Liver (tissue), 9 donors: Measurements from ENCODE around the gene ACADS. TPM values are rescaled to one million over a fixed set of nuclear protein-coding genes. Genes with fewer than 3 reads are reported as not detected.

Experiments used
- DNase-seq: peaks from one replicate; pipeline ENCODE4 v3.0.0-alpha.2; 2017; ENCODE audit warnings: low spot score
- H3K27ac ChIP-seq, 2 donors: one replicate each; pipeline ENCODE4 v1.7.0; 2013; ENCODE audit warnings: inconsistent platforms in 2 of 2, low read length in 2 of 2, control low read depth in 1 of 2, low read depth in 1 of 2, mild to moderate bottlenecking in 1 of 2
- H3K27me3 ChIP-seq, 4 donors: one replicate each; pipeline versions ENCODE4 v1.6.1 to v1.7.0; 2013; ENCODE audit warnings: low read length in 3 of 4, inconsistent platforms in 1 of 4, mild to moderate bottlenecking in 1 of 4, moderate library complexity in 1 of 4; ENCODE audit not compliant: control insufficient read depth in 4 of 4, insufficient read depth in 4 of 4
- H3K36me3 ChIP-seq, 4 donors: one replicate each; pipeline versions ENCODE4 v1.6.1 to v1.7.0; 2013; ENCODE audit warnings: low read length in 3 of 4, mild to moderate bottlenecking in 3 of 4, low read depth in 1 of 4, moderate library complexity in 1 of 4; ENCODE audit not compliant: control insufficient read depth in 4 of 4, insufficient read depth in 3 of 4
- H3K4me1 ChIP-seq, 4 donors: one replicate each; pipeline versions ENCODE4 v1.6.1 to v1.7.0; 2013; ENCODE audit warnings: low read length in 3 of 4, mild to moderate bottlenecking in 3 of 4, moderate library complexity in 1 of 4; ENCODE audit not compliant: control insufficient read depth in 4 of 4, insufficient read depth in 4 of 4
- H3K4me3 ChIP-seq, 3 donors: one replicate each; pipeline versions ENCODE4 v1.6.1 to v1.7.0; 2013; ENCODE audit warnings: low read length in 3 of 3, control low read depth in 1 of 3, low read depth in 1 of 3, mild to moderate bottlenecking in 1 of 3
- H3K9ac ChIP-seq, 2 donors: one replicate each; pipeline ENCODE4 v1.7.0; 2013; ENCODE audit warnings: low read length in 2 of 2, mild to moderate bottlenecking in 2 of 2, moderate library complexity in 2 of 2, control low read depth in 1 of 2, low read depth in 1 of 2
- H3K9me3 ChIP-seq, 4 donors: one replicate each; pipeline versions ENCODE4 v1.6.1 to v1.7.0; 2013; ENCODE audit warnings: low read length in 3 of 4; ENCODE audit not compliant: control insufficient read depth in 4 of 4
- ATF3 ChIP-seq: IDR thresholded peaks from 2 replicates; pipeline ENCODE4 v1.6.1; 2016; ENCODE audit warnings: antibody characterized with exemption
- CTCF ChIP-seq: fragments of 150-350 bp; IDR thresholded peaks from 2 replicates; pipeline ENCODE4 v1.5.1; 2017; ENCODE audit warnings: improper control_type of control experiment, low read depth, low read length; ENCODE audit not compliant: missing input control
- EGR1 ChIP-seq, 2 donors: IDR thresholded peaks; 2 replicates each; pipeline ENCODE4 v1.6.1; 2016 to 2018; ENCODE audit warnings: antibody characterized with exemption in 2 of 2, low read depth in 2 of 2
- FOXA1 ChIP-seq: IDR thresholded peaks from 2 replicates; pipeline ENCODE4 v1.6.1; 2016; ENCODE audit warnings: antibody characterized with exemption
- FOXA2 ChIP-seq: IDR thresholded peaks from 2 replicates; pipeline ENCODE4 v1.6.1; 2016; ENCODE audit warnings: antibody characterized with exemption
- GABPA ChIP-seq, 2 donors: IDR thresholded peaks in 1 of 2; conservative IDR thresholded peaks in 1 of 2; 2 replicates each; pipeline ENCODE4 v1.6.1; 2016; ENCODE audit warnings: antibody characterized with exemption in 2 of 2, mild to moderate bottlenecking in 1 of 2, moderate library complexity in 1 of 2
- HNF4A ChIP-seq, 2 donors: conservative IDR thresholded peaks; 2 replicates each; pipeline ENCODE4 v1.6.1; 2016; ENCODE audit warnings: antibody characterized with exemption in 2 of 2, mild to moderate bottlenecking in 2 of 2
- HNF4G ChIP-seq: IDR thresholded peaks from 2 replicates; pipeline ENCODE4 v1.6.1; 2016; ENCODE audit warnings: antibody characterized with exemption
- MAX ChIP-seq: IDR thresholded peaks from 2 replicates; pipeline ENCODE4 v1.6.1; 2016; ENCODE audit warnings: antibody characterized with exemption
- NR2F2 ChIP-seq: IDR thresholded peaks from 2 replicates; pipeline ENCODE4 v1.6.1; 2016; ENCODE audit warnings: antibody characterized with exemption
- RAD21 ChIP-seq, 2 donors: IDR thresholded peaks; 2 replicates each; pipeline ENCODE4 v1.6.1; 2016; ENCODE audit warnings: antibody characterized with exemption in 2 of 2, mild to moderate bottlenecking in 2 of 2
- REST ChIP-seq: IDR thresholded peaks from 2 replicates; pipeline ENCODE4 v1.6.1; 2016; ENCODE audit warnings: antibody characterized with exemption, mild to moderate bottlenecking
- RXRA ChIP-seq, 2 donors: IDR thresholded peaks; 2 replicates each; pipeline ENCODE4 v1.6.1; 2017 to 2018; ENCODE audit warnings: antibody characterized with exemption in 2 of 2, mild to moderate bottlenecking in 1 of 2
- SP1 ChIP-seq: IDR thresholded peaks from 2 replicates; pipeline ENCODE4 v1.6.1; 2018; ENCODE audit warnings: antibody characterized with exemption, mild to moderate bottlenecking
- TAF1 ChIP-seq: conservative IDR thresholded peaks from 2 replicates; pipeline ENCODE4 v1.6.1; 2016; ENCODE audit warnings: antibody characterized with exemption, mild to moderate bottlenecking
- YY1 ChIP-seq: IDR thresholded peaks from 2 replicates; pipeline ENCODE4 v1.6.1; 2016; ENCODE audit warnings: antibody characterized with exemption, mild to moderate bottlenecking
- ZBTB33 ChIP-seq: IDR thresholded peaks from 2 replicates; pipeline ENCODE4 v1.6.1; 2016; ENCODE audit warnings: antibody characterized with exemption
- WGBS: extraction: QIAGEN DNeasy Blood & Tissue Kit; methylation state at CpG from one replicate; pipeline ENCODE4 v1.1.7; 2013; 5-methylcytosine and 5-hydroxymethylcytosine counted together
- polyA plus RNA-seq, 2 donors: library from polyadenylated mRNA; stranded (reverse) in 1 of 2; unstranded in 1 of 2; fragments of 200-250 nt in 1 of 2; fragments of >200 nt in 1 of 2; fragmentation: Nextera tagmentation in 1 of 2; extraction: Ambion mirVana in 1 of 2; gene quantifications; one replicate each; pipeline versions ENCODE4 v1.2.1 to v1.2.3, GENCODE V29; 2013 to 2015
- total RNA-seq, 2 donors: library from RNA; depleted of rRNA; stranded (reverse); fragments of >200 nt; gene quantifications; one replicate each; pipeline ENCODE4 v1.2.3, GENCODE V29; 2014
- donor health status: healthy.
- donor health status: healthy.
- donor health status: healthy.
- donor health status: healthy.
- donor health status: healthy.

The ACADS gene
- total and polyA plus RNA-seq, 4 donors: 54.2 to 162 (median 127) TPM

GRCh38 chr12:120685522-120685921 is 40.1 kb upstream of the ACADS start:
- H3K27ac ChIP-seq: no peak overlapping the region
- no peak for DNase-seq
- TF ChIP-seq YY1 (no peak), CTCF (no peak), ATF3 (no peak), FOXA2 (no peak), FOXA1 (no peak), REST (no peak), HNF4G (no peak), EGR1 (IDR thresholded peaks at IDR 0.05; ENCODE audit: low read depth in 2 of 2) (no peak), TAF1 (no peak), RXRA (IDR thresholded peaks at IDR 0.05) (no peak), SP1 (no peak)
- H3K9me3 ChIP-seq: no peaks in the 10 kb centered on the region
- no peaks in the 10 kb centered on the region for H3K27me3 ChIP-seq
- H3K9ac ChIP-seq: no peak overlapping the region
- no peak overlapping the region for H3K4me3 ChIP-seq
- 77% methylated on average over 3 of the region's 3 CpGs for WGBS
- peaks cover 8 to 32% (median 27%) of the 10 kb centered on the region in 4 donors for H3K4me1 ChIP-seq
- H3K36me3 ChIP-seq: no peaks in the 10 kb centered on the region

GRCh38 chr12:120686151-120686689 is 39.4 kb upstream of the ACADS start:
- peak overlapping the region in 1 of 2 donors; percentile 67 for H3K9ac ChIP-seq
- H3K9me3 ChIP-seq: no peaks in the 10 kb centered on the region
- under 1% methylated on average over 46 of the region's 46 CpGs for WGBS
- H3K4me1 ChIP-seq: peaks cover 8 to 39% (median 34%) of the 10 kb centered on the region in 4 donors
- no peaks in the 10 kb centered on the region for H3K36me3 ChIP-seq
- peak; percentile 96 for DNase-seq
- H3K27ac ChIP-seq: peak overlapping the region; percentile 75 to 89
- no peaks in the 10 kb centered on the region for H3K27me3 ChIP-seq
- H3K4me3 ChIP-seq: peak overlapping the region; percentile 72 to 93 (median 75)
- no peak for TF ChIP-seq RXRA (IDR thresholded peaks at IDR 0.05)
- TF ChIP-seq RAD21 (IDR thresholded peaks at IDR 0.05): no peak
- no peak for TF ChIP-seq FOXA2
- TF ChIP-seq REST: no peak
- TF ChIP-seq MAX: no peak
- TF ChIP-seq FOXA1: no peak
- no peak for TF ChIP-seq NR2F2
- no peak for TF ChIP-seq ZBTB33
- TF ChIP-seq HNF4A (conservative IDR thresholded peaks at IDR 0.05): no peak
- TF ChIP-seq GABPA (IDR thresholded peaks at IDR 0.05 in 1 of 2, conservative IDR thresholded peaks at IDR 0.05 in 1 of 2): no peak
- TF ChIP-seq ATF3: no peak
- no peak for TF ChIP-seq SP1
- TF ChIP-seq CTCF: no peak
- no peak for TF ChIP-seq HNF4G
- TF ChIP-seq TAF1: no peak
